HCT116 (cell line): ENCODE measurements around the gene EIPR1.

ENCODE experiments used
- POLR2A ChIP-seq: IDR thresholded peaks from 2 replicates; pipeline ENCODE4 v1.7.0; 2011; ENCODE audit warnings: borderline replicate concordance; ENCODE audit not compliant: insufficient read depth, insufficient read length; ENCODE audit errors: extremely low read depth
- POLR2AphosphoS5 ChIP-seq: IDR thresholded peaks from 2 replicates; pipeline ENCODE4 v1.6.1; 2011; ENCODE audit warnings: mild to moderate bottlenecking, low read depth, low read length, moderate library complexity

- TF ChIP-seq POLR2A (no peak), POLR2AphosphoS5 (no peak)
These were observed 193.9 kb downstream of the EIPR1 start for GRCh38 chr2:3183766-3184165.
